Cardiac muscle cell (in vitro differentiated cells and primary cell): ENCODE measurements around the gene EEA1. TPM values are rescaled to one million over a fixed set of nuclear protein-coding genes. Genes with fewer than 3 reads are reported as not detected.

Experiments used
- DNase-seq, 2 donors: peaks; one replicate each; pipeline versions ENCODE4 v3.0.0 to v3.0.0-alpha.2; 2010 to 2017; ENCODE audit warnings: low read depth in 1 of 2, low spot score in 1 of 2
- H3K27ac ChIP-seq: fragments of 200-600 bp; sonication (generic); 2 replicates; pipeline ENCODE4 v1.5.1; 2016
- H3K27me3 ChIP-seq: fragments of 200-600 bp; sonication (generic); 2 replicates; pipeline ENCODE4 v1.6.0; 2016; ENCODE audit warnings: control low read depth
- H3K36me3 ChIP-seq: fragments of 200-600 bp; sonication (generic); 2 replicates; pipeline ENCODE4 v1.5.1; 2016; ENCODE audit warnings: control low read depth
- H3K4me1 ChIP-seq: fragments of 200-600 bp; sonication (generic); 2 replicates; pipeline ENCODE4 v1.8.1; 2017; ENCODE audit warnings: low read depth, mild to moderate bottlenecking, mixed run types
- H3K4me3 ChIP-seq: fragments of 200-600 bp; sonication (generic); 2 replicates; pipeline ENCODE4 v1.5.1; 2016; ENCODE audit warnings: mild to moderate bottlenecking
- H3K9me3 ChIP-seq: fragments of 200-600 bp; sonication (generic); 2 replicates; pipeline ENCODE4 v1.5.1; 2017; ENCODE audit warnings: low read depth, mild to moderate bottlenecking, control low read depth
- CTCF ChIP-seq: IDR thresholded peaks from 2 replicates; pipeline ENCODE4 v1.5.1; 2012; ENCODE audit warnings: low read depth, mild to moderate bottlenecking, low read length
- polyA plus RNA-seq: library from polyadenylated mRNA; unstranded; fragments of >200 nt; fragmentation: Nextera tagmentation; extraction: Ambion mirVana; gene quantifications from 2 replicates; pipeline ENCODE4 v1.2.1, GENCODE V29; 2016
- total RNA-seq: library from RNA; depleted of rRNA; stranded (reverse); fragments of >200 nt; gene quantifications from 2 replicates; pipeline ENCODE4 v1.2.3, GENCODE V29; 2016

Gene EEA1
- total and polyA plus RNA-seq, 2 experiments from 2014 or later, result 9.8 to 32.9 TPM

GRCh38 chr12:92764831-92765230 is 164.3 kb downstream of the EEA1 start:
- no peak overlapping the region for H3K27ac ChIP-seq
- no peaks in the 10 kb centered on the region for H3K27me3 ChIP-seq
- peak in 1 of 2 donors; percentile 18 for DNase-seq
- H3K4me3 ChIP-seq, result no peak overlapping the region
- H3K36me3 ChIP-seq, result no peaks in the 10 kb centered on the region
- no peak for TF ChIP-seq CTCF
- H3K9me3 ChIP-seq, result no peaks in the 10 kb centered on the region
- H3K4me1 ChIP-seq, result peaks cover 11% of the 10 kb centered on the region

- no peak overlapping the region for H3K27ac ChIP-seq
- no peak for TF ChIP-seq CTCF
- no peaks in the 10 kb centered on the region for H3K4me1 ChIP-seq
- H3K36me3 ChIP-seq, result no peaks in the 10 kb centered on the region
- no peak for DNase-seq
- no peak overlapping the region for H3K4me3 ChIP-seq
- H3K27me3 ChIP-seq, result no peaks in the 10 kb centered on the region
- H3K9me3 ChIP-seq, result no peaks in the 10 kb centered on the region
These were observed 166.3 kb downstream of the EEA1 start for GRCh38 chr12:92762773-92763172.

GRCh38 chr12:92759634-92760268 is 169.3 kb downstream of the EEA1 start:
- no peak for TF ChIP-seq CTCF
- Histone ChIP-seq H3K27ac (no peak overlapping the region), H3K27me3 (no peaks in the 10 kb centered on the region), H3K4me3 (no peak overlapping the region), H3K4me1 (no peaks in the 10 kb centered on the region), H3K9me3 (no peaks in the 10 kb centered on the region), H3K36me3 (no peaks in the 10 kb centered on the region)
- peak in 1 of 2 donors; percentile 91 for DNase-seq

GRCh38 chr12:92757597-92758121 is 171.4 kb downstream of the EEA1 start:
- no peak for DNase-seq
- Histone ChIP-seq H3K4me1 (no peaks in the 10 kb centered on the region), H3K27ac (no peak overlapping the region), H3K27me3 (no peaks in the 10 kb centered on the region), H3K9me3 (no peaks in the 10 kb centered on the region), H3K4me3 (no peak overlapping the region), H3K36me3 (no peaks in the 10 kb centered on the region)
- no peak for TF ChIP-seq CTCF

- H3K4me3 ChIP-seq, result no peak overlapping the region
- no peak for DNase-seq
- H3K9me3 ChIP-seq, result no peaks in the 10 kb centered on the region
- H3K27ac ChIP-seq, result no peak overlapping the region
- TF ChIP-seq CTCF, result no peak
- H3K27me3 ChIP-seq, result no peaks in the 10 kb centered on the region
- H3K4me1 ChIP-seq, result no peaks in the 10 kb centered on the region
- H3K36me3 ChIP-seq, result no peaks in the 10 kb centered on the region
These were observed 172.0 kb downstream of the EEA1 start for GRCh38 chr12:92756898-92757596.
